HG03342 (cell line): ENCODE results near the gene TMEM256.

Source experiments
- ATAC-seq: cut with Tn5 transposase; IDR thresholded peaks from one replicate; pipeline ENCODE4 v1.9.1; 2021; ENCODE audit warnings: mild to moderate bottlenecking, moderate library complexity; ENCODE audit not compliant: unreplicated experiment

The TMEM256 gene

DNA sequence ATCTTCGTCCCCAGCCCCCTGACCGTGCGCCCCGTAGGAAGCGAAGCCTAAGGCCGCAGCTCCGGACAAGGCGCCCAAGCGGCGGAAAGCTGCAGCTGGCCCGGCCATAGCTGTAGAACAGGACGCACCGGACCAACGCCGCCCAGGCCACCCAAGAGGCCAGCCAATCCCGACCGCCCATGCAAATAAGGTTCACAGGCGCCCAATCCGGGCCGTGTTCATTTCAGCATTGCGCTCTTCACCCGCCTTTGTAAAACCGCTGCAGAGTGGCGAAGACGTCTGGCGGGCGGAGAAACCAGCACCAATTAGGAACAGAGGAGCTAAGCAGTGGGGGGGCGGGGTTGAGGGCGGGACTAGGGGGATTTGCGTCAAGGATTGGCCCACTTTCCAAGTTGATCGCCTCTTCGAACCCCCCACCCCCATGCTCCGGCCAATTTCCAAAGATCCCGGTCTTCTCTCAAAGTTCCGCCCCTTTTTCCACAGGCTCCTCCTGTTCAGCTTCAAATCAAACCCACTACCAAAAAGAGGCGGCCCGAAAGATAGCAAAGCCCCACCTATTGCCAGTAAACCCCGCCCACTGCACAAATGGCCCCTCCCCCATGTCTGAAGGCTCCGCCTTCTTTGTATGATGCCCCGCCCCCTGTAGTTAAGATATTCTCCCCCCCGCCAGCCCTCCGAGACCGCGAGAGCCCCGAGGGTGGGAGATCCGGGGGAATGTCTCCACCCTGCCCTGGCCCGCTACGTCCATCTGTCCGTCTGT lies at the start of gene TMEM256:
Gene TMEM256, minus strand, starts transcription at position 121 of the 760 bp plus-strand sequence. Its CDS starts 13 bp downstream, at position 108.
- peak; percentile 88 for ATAC-seq

DNA sequence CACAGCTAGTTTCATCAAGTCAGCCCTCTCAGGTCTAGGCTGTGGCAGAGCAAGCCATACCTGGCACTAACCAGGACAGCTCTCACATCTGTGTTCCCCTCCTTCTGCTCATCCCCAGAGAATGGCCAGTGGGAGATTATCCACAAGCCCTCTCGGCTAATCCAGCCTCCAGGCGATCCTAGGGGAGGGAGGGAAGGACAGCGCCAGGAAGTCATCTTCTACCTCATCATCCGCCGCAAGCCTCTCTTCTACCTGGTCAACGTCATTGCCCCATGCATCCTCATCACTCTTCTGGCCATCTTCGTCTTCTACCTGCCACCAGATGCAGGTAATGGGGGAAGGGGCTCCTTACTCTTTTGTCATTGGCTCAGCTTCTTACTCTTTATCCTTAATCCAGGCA lies 44.6 kb upstream of the TMEM256 start:
- no peak for ATAC-seq

DNA sequence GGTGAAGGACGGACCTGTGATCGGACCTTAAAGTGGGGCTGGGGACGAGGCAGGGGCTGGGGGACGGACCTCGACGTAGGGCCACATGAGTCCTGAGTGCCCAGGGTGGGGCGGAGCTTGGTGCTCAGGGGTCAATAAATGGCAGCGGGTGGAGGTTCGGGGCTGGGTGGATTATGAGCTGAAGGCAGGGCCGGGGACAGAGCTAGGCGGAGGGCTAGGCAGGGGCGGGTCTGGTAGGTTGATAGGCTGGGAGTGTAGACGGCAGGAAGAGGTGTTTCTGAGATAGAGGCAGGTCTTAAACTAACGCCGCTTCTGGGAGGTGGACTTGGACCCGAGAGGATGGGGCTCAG lies 41.7 kb upstream of the TMEM256 start:
- ATAC-seq, result no peak

DNA sequence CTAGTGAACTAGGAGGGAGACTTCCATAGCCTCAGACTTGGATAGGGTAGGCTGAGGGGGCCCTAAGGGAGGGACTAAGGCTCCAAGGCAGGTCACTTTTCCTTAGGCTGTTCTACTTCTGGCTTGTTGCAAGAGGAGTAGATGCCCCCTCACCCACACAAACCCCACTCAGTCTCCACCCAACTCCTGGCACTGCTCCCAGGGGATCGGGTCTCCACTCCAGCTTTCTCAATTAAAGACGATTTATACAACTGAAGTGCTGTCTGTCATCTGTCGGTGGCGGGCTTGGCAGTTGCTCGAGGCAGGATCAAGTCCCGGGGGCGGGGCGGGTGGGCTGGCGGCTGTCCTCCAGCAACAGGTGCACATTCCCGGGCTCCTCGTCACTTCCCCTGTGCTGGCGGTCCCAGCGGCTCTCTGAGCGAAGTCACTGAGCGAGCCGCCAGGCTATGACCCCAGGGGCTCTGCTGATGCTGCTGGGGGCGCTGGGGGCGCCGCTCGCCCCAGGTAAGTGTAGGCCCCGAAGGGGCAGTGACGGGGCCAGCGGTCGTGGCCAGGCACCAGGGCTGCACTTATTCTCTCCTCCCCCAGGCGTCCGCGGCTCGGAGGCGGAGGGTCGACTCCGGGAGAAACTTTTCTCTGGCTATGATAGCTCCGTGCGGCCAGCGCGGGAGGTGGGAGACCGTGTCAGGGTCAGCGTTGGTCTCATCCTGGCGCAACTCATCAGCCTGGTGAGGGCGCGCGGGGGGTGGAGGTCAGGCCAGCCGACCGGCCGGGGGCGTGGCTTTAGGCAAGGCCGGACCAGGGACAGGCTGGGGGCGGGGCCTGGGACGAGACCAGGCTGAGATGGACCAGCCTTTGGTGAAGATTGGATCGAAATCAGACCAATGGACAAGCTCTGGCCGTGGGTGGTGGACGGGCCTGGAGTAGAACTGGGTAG lies 41.1 kb upstream of the TMEM256 start, which contains the start of gene CHRNB1:
Gene CHRNB1, plus strand, starts transcription at position 380 of the 937 bp plus-strand sequence. Its CDS starts 67 bp downstream, at position 447.
- ATAC-seq, result no peak

DNA sequence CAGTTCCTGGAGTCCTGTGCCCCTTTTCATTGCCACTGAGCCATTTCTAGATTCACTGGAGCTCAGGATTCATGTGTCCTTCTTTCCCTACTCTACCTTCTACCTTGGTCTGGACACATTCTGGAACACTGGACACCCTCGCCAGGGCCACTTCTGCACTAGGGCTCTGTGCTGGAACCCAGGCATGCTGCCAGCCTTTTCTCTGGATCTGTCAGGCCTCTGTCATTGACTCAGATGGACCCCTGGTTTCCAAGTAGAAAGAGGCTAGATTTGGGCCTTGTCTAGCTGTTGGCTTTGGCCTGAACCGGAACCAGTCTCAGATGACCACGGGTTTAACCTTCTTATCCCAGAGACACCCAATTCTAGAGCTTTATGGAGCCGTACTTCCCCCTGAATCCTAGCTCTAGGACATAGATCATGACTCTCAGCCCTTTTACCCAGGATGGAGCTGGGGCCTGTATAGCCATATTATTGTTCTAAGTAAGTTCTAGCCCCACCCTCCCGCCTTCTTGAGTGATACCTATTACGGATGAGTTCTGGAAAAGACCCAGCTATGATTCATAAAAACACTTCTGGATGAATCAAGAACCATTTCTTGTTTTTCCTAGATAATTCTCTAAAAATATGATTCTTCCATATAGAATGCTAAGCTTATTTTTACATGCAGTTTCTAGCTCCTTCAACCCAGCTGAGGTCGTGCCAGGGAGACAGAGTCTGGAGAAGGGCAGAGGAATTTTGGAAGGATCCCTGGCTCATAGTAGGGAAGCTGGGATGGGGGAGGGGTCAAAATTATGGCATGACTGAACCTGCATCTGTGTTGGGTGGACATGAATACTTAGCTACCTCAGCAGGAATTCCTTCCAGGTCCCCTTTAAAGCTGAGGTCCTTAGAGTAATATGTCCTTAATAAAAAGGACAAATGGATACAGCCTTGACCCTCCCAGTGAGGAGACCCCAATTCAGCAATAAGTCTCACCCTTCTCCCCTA lies 39.9 kb upstream of the TMEM256 start:
- ATAC-seq, result no peak

DNA sequence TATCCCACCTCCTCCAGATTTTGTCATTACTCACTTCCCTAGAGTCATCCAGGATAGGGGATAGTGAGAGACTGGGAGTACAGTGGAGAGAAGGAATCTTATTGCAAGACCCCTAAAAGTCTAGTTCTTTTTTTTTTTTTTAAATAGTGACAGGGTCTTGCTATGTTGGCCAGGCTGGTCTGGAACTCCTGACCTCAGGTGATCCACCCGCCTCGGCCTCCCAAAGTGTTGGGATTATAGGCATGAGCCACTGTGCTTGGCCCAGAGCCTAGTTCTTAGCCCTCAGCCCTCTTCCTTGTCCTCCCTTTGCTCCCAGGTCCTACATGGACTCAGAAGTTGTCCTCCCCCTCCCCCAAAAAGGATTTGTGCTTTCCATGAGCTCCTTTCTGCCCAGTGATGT lies 38.2 kb upstream of the TMEM256 start:
- no peak for ATAC-seq

DNA sequence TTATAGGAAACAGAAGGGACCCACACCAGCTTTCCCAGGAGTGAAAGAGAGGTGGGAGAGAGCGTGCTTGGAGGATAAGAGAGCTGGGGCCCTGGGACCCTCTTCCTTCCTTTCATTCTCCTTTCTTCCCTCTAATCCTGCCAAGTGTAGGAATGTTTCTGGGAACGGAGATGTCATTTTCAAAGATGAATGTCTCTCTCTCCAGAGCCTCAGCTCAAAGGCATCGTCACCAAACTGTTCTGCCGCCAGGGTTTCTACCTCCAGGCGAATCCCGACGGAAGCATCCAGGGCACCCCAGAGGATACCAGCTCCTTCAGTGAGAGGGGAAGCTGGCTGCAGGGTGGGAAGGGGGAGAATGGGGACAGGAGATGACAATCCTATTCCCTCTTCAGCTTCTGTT lies 37.4 kb upstream of the TMEM256 start:
- ATAC-seq, result no peak

DNA sequence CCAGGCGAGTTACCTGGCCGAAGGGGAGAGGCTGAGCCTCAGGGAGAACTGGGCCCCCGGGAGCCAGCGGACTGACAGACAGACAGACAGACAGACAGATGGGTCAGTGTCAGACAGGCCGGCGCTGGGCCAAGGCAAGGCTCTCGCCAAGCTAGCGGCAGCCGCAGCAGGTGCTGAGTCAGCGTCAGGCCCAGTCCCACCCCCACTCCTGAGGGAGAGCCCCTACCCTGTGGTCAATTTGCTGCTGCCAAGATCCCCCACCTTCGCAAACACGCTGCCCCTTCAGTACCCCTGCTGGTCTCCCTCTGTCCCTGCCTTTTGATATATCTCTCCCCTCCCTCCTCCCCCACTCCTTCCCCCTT lies 36.9 kb upstream of the TMEM256 start:
- ATAC-seq, result no peak

DNA sequence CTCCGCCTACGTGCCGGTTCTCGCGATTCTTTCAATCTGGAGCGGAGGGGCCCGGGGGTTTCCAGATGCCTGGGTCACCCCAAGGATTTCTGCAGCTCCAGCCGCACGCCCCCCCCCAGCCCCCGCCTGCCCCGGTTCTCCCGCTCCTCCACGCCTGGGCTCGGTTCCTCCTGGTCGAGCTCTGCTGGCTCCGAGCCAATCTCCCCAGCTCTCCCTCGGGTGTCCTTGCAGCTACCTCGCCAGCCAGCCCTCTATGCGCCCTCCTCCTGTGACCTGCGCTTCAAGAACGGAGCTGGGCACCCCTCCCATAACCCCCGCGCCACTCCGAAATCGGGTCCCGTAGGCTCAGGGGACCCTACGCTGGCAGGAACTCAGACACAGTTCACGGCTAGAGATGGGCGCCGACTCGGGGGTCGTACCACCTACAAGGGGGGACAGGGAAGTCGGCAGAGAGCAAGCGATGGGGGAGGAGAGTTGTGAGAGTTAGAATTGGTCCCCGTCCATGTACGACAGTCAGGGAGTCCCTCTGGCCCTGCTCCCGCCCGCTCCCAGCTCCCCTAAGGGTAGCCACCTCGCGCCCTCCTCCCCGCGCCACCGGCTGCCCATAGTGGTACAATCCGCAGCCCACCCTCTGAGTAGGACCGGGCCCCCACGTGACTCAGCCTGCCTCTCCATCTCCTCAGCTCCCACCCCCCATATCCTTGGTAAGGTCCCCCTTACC lies 36.4 kb upstream of the TMEM256 start:
- ATAC-seq, result no peak

DNA sequence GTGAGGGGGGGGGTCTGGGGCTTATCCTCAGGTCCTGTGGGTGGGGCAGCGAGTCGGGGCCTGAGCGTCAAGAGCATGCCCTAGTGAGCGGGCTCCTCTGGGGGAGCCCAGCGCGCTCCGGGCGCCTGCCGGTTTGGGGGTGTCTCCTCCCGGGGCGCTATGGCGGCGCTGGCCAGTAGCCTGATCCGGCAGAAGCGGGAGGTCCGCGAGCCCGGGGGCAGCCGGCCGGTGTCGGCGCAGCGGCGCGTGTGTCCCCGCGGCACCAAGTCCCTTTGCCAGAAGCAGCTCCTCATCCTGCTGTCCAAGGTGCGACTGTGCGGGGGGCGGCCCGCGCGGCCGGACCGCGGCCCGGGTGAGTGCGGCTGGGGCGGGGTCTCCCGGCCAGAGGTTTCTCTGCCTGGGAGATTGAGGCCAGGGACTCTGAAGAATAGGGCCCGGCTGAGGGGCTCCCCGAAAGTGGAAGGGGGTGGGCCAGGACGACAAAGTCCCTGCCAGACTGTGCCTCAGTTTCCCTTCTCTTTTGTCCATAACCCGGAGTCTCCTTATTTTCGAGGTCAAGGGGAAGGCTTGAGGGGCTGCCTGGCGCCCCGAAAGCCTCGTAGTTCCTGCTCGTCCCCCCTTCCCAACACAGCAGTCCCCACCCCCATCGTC lies 35.7 kb upstream of the TMEM256 start, which contains the start of gene FGF11:
Gene FGF11, plus strand, starts transcription at position 51 of the 651 bp plus-strand sequence. Its CDS starts 109 bp downstream, at position 160.
- ATAC-seq, result no peak

DNA sequence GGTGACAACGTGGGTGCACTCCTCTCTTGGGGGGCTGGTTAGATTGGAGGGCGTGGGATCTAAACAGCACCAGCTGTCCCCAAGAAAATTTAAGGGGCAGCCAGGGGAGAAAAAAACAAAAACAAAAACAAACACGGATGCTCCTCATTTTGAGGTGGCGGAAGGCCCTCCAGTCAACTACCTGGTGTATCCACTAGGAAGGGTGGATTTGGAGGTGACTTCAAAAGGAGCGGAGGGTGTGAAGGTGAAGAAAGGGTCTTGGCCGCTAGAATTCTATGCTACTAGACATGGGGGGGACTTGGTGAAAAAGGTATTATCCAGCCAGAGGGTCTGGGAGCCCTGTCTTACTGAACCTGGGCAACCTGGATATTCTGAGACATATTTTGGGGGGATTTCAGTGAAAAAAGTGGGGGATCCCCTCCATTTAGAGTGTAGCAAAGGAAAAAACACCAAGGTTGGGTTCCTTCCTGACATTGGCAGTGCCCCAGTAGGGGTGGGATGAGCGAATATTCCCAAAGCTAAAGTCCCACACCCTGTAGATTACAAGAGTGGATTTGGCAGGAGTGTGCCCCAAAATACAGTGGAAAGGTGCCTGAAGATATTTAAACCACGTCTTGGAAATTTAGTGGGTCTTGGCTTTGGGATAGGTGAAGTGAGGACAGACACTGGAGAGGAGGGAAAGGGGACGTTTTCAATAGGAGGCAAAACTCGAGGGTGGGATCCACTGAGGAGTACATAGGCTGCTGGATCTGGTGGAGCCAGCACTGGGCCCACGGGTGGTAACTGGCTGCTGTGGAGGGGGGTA lies 35.0 kb upstream of the TMEM256 start:
- ATAC-seq, result no peak

DNA sequence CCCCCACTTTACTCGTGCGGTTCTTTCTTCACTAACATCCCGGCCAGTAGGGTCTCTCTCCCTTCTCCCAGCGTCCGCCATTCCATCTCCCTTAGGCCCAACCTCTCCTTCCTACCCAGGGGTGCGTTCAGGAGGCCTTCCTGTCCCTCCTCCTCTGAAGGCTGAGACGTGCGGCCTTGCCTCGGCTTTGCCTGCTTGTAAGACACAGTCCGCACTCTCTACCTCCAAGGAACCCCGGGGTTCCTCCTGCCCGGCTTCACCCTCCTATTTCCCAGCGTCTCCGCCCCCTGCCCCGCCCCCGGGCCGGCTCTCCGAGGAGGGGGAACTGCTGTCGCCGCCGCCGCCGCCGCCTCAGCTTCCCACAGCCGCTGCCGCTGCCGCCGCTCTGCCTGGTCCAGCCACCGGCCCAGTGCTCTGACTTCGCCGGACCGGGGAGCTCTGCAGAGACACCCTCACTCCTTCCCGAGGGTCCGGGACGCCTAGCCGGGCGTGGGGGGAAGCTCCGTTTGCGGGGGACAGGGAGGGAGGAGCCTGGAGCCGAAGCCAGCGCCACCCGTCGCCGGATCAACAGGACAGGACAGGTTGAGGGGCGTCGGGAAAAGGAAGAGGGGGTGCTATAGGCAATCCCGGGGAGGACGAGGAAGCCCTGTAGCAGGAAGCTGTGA lies 34.2 kb upstream of the TMEM256 start:
- no peak for ATAC-seq

DNA sequence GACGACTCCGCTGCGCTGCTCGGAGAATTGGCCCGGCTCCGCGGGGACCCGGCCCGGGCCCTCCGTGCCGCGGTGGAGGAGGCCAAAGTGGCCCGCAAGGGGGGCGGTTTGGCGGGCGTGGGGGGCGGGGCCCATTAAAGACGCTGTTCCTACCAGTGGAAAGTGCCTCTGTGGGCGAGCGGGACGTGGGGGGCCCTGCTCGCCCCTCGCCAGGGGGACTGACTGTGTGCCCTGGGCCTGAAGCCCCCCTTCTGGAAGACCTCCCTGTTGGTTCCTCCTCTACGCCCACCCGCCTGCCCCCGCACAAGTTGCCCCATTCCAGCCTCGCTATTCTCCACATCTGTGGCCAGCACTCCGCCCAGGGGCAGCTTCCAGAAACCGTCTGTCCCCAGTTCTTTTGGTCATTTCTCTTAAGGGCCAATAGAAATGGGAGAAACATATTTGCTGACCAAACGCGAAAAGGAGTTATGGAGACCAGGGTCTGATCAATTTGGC lies 33.5 kb upstream of the TMEM256 start:
- no peak for ATAC-seq

DNA sequence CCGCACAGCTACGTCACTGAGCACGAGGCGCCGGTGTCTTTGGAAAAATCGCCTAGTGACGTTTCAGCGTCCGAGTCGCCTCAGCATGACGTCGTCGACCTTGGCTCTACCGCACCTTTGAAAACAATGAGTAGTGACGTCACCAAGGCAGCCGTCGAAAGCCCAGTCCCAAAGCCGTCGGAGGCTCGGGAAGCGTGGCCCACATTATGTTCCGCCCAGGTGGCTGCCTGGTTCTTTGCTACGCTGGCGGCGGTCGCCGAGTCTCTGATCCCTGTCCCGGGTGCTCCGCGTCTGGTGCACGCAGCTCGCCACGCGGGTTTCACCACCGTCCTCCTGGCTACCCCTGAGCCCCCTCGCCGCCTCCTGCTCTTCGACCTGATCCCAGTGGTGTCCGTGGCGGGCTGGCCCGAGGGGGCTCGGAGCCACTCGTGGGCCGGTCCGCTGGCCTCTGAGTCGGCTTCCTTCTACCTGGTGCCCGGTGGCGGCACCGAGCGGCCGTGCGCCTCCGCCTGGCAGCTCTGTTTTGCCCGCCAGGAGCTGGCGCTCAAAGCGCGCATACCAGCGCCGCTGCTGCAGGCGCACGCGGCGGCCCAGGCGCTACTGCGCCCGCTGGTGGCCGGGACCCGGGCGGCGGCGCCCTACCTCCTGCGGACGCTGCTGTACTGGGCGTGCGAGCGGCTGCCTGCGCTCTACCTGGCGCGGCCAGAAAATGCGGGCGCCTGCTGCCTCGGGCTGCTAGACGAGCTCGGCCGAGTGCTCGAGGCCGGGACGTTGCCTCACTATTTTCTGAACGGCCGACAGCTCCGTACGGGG lies 32.9 kb upstream of the TMEM256 start:
- ATAC-seq, result no peak

DNA sequence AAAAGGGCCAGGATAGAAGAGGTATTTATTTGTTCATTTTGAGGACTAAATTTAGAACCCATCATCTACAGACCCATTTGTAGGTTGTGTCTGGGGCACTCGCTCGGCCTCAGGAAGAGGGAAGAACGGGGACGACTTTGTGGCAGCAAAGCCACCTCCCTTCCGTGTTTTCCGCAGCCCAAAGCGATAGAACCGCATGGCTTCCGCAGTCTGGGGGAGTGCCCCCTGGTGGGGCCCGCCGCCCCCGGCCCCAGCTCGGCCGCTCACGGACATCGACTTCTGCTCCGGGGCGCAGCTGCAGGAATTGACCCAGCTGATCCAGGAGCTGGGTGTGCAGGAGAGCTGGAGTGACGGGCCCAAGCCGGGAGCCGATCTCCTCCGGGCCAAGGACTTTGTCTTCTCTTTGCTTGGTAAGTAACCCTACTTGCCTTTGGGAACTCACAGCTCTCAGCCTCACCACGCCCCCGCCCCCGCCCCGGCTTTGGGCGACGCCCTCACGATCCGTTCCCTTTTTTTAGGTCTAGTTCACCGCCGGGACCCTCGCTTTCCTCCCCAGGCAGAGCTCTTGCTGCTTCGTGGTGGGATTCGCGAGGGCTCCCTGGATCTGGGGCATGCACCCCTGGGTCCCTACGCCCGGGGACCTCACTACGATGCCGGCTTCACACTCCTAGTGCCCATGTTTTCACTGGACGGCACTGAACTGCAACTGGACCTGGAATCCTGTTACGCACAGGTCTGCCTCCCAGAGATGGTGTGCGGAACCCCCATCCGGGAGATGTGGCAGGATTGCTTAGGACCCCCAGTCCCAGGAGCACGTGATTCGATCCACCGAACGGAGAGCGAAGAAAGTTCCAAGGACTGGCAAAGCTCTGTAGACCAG lies 32.0 kb upstream of the TMEM256 start:
- no peak for ATAC-seq

DNA sequence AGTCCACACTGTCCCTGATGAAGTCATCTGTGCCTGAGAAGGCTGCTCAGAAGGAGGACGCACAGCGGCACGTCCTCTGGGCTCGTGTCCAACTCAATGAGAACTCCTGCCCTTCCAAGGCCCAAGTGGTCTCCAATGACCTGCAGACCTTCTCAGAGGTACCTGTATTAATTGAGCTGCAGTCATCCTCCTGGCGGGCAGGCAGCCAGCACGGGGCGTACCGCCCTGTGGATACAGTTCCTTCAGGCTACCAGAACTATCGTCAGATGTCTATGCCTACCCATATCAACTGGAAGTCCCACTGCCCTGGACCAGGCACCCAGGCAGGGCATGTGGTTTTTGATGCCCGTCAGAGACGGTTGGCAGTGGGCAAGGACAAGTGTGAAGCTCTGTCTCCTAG lies 28.4 kb upstream of the TMEM256 start:
- no peak for ATAC-seq
